H9 (cell line): ENCODE results near the gene LYPLA2. TPM values are rescaled to one million over a fixed set of nuclear protein-coding genes. Genes with fewer than 3 reads are reported as not detected.

Source experiments
- DNase-seq: peaks from one replicate; pipeline ENCODE4 v3.0.0-alpha.2; 2017
- H2AFZ ChIP-seq: one replicate; pipeline ENCODE4 v1.6.1; 2013; ENCODE audit warnings: mild to moderate bottlenecking, low read length, control low read depth, moderate library complexity
- H2AK5ac ChIP-seq: 2 replicates; pipeline ENCODE4 v1.6.1; 2013; ENCODE audit warnings: low read length, control low read depth, mixed read lengths; ENCODE audit not compliant: insufficient read length
- H2BK120ac ChIP-seq: one replicate; pipeline ENCODE4 v1.6.1; 2013; ENCODE audit warnings: low read depth, mild to moderate bottlenecking, low read length, control low read depth, inconsistent platforms; ENCODE audit not compliant: poor library complexity, severe bottlenecking
- H2BK12ac ChIP-seq: 2 replicates; pipeline ENCODE4 v1.6.1; 2013; ENCODE audit warnings: low read length, control low read depth, mixed read lengths, low read depth; ENCODE audit not compliant: insufficient read length
- H2BK15ac ChIP-seq: 2 replicates; pipeline ENCODE4 v1.6.1; 2013; ENCODE audit warnings: low read depth, low read length, control low read depth
- H2BK20ac ChIP-seq: one replicate; pipeline ENCODE4 v1.6.1; 2013; ENCODE audit warnings: low read depth, mild to moderate bottlenecking, low read length, control low read depth, inconsistent platforms; ENCODE audit not compliant: poor library complexity, severe bottlenecking
- H2BK5ac ChIP-seq: 2 replicates; pipeline ENCODE4 v1.6.1; 2013; ENCODE audit warnings: low read length, control low read depth, mixed read lengths; ENCODE audit not compliant: insufficient read length
- H3K14ac ChIP-seq: 2 replicates; pipeline ENCODE4 v1.6.1; 2013; ENCODE audit warnings: low read length, control low read depth; ENCODE audit not compliant: insufficient read depth
- H3K18ac ChIP-seq: 2 replicates; pipeline ENCODE4 v1.6.1; 2013; ENCODE audit warnings: low read depth, mild to moderate bottlenecking, mixed read lengths, low read length, control low read depth; ENCODE audit not compliant: insufficient read length
- H3K23ac ChIP-seq: 2 replicates; pipeline ENCODE4 v1.6.1; 2013; ENCODE audit warnings: low read length, control low read depth, mixed read lengths, low read depth; ENCODE audit not compliant: insufficient read length
- H3K23me2 ChIP-seq: 2 replicates; pipeline ENCODE4 v1.6.1; 2013; ENCODE audit warnings: low read depth, mild to moderate bottlenecking, mixed read lengths, low read length, control low read depth; ENCODE audit not compliant: insufficient read length, poor library complexity, severe bottlenecking
- H3K27ac ChIP-seq: 2 replicates; pipeline ENCODE4 v1.5.1; 2013; ENCODE audit warnings: low read length, control low read depth, mixed read lengths, low read depth; ENCODE audit not compliant: insufficient read length
- H3K27me3 ChIP-seq: 2 replicates; pipeline ENCODE4 v1.6.1; 2013; ENCODE audit warnings: low read length, control low read depth, inconsistent platforms; ENCODE audit not compliant: insufficient read depth
- H3K4ac ChIP-seq: 2 replicates; pipeline ENCODE4 v1.6.1; 2013; ENCODE audit warnings: low read depth, mild to moderate bottlenecking, control low read depth, inconsistent platforms, low read length, moderate library complexity
- H3K4me1 ChIP-seq: 2 replicates; pipeline ENCODE4 v1.6.1; 2013; ENCODE audit warnings: low read length, control low read depth, inconsistent platforms; ENCODE audit not compliant: insufficient read depth
- H3K4me2 ChIP-seq: 2 replicates; pipeline ENCODE4 v1.6.1; 2013; ENCODE audit warnings: low read length, control low read depth, mixed read lengths; ENCODE audit not compliant: insufficient read length, insufficient read depth
- H3K56ac ChIP-seq: 2 replicates; pipeline ENCODE4 v1.6.1; 2013; ENCODE audit warnings: low read depth, mild to moderate bottlenecking, mixed read lengths, low read length, control low read depth; ENCODE audit not compliant: insufficient read length
- H3K79me1 ChIP-seq: 2 replicates; pipeline ENCODE4 v1.6.1; 2013; ENCODE audit warnings: low read depth, mild to moderate bottlenecking, moderate library complexity, low read length, control low read depth, inconsistent platforms; ENCODE audit not compliant: insufficient read depth, poor library complexity, severe bottlenecking
- H3K79me2 ChIP-seq: 2 replicates; pipeline ENCODE4 v1.6.1; 2013; ENCODE audit warnings: low read length, control low read depth, inconsistent platforms; ENCODE audit not compliant: insufficient read depth
- H3K9ac ChIP-seq: 2 replicates; pipeline ENCODE4 v1.6.1; 2013; ENCODE audit warnings: low read length, control low read depth, mixed read lengths; ENCODE audit not compliant: insufficient read length; ENCODE audit errors: extremely low read depth
- H3K9me3 ChIP-seq: one replicate; pipeline ENCODE4 v1.6.1; 2013; ENCODE audit warnings: low read depth, low read length, inconsistent platforms; ENCODE audit not compliant: control insufficient read depth
- H3T11ph ChIP-seq: one replicate; pipeline ENCODE4 v1.6.1; 2013; ENCODE audit warnings: mild to moderate bottlenecking, low read length, control low read depth, inconsistent platforms
- H4K20me1 ChIP-seq: one replicate; pipeline ENCODE4 v1.6.1; 2013; ENCODE audit not compliant: control insufficient read depth, insufficient read length, insufficient read depth
- H4K5ac ChIP-seq: 2 replicates; pipeline ENCODE4 v1.6.1; 2013; ENCODE audit warnings: low read depth, mild to moderate bottlenecking, mixed read lengths, low read length, control low read depth; ENCODE audit not compliant: insufficient read length
- H4K8ac ChIP-seq: replicated peaks from 2 replicates; pipeline ENCODE4 v1.6.1; 2013; ENCODE audit warnings: low read length, control low read depth, mixed read lengths, low read depth; ENCODE audit not compliant: insufficient read length
- H4K91ac ChIP-seq: 2 replicates; pipeline ENCODE4 v1.6.1; 2013; ENCODE audit warnings: low read depth, mild to moderate bottlenecking, moderate library complexity, mixed read lengths, low read length, control low read depth; ENCODE audit not compliant: insufficient read length
- H3K27ac Mint-ChIP-seq, 3 experiments: 2 replicates in 2 of 3; 3 replicates in 1 of 3; pipeline ENCODE4 v1.8.0; 2020 to 2021; ENCODE audit warnings: mixed read lengths in 3 of 3, mild to moderate bottlenecking in 1 of 3, moderate library complexity in 1 of 3
- H3K27me3 Mint-ChIP-seq: 2 replicates; pipeline ENCODE4 v1.8.0; 2021; ENCODE audit warnings: low read depth, mild to moderate bottlenecking, moderate library complexity, mixed read lengths
- H3K36me3 Mint-ChIP-seq, 3 experiments: 2 replicates in 2 of 3; 3 replicates in 1 of 3; pipeline ENCODE4 v1.8.0; 2020 to 2021; ENCODE audit warnings: low read depth in 3 of 3, mixed read lengths in 3 of 3; ENCODE audit not compliant: insufficient read depth in 1 of 3
- H3K4me1 Mint-ChIP-seq, 2 experiments: 2 replicates each; pipeline ENCODE4 v1.8.0; 2020; ENCODE audit warnings: mixed read lengths in 2 of 2
- H3K4me3 Mint-ChIP-seq, 2 experiments: 2 replicates in 1 of 2; 3 replicates in 1 of 2; pipeline ENCODE4 v1.8.0; 2020 to 2021; ENCODE audit warnings: mild to moderate bottlenecking in 2 of 2, mixed read lengths in 2 of 2, moderate library complexity in 1 of 2
- H3K9me3 Mint-ChIP-seq, 2 experiments: 2 replicates in 1 of 2; 3 replicates in 1 of 2; pipeline ENCODE4 v1.8.0; 2020; ENCODE audit warnings: mild to moderate bottlenecking in 2 of 2, mixed read lengths in 2 of 2, moderate library complexity in 1 of 2
- WGBS: extraction: QIAGEN DNeasy Blood & Tissue Kit; methylation state at CpG from one replicate; pipeline ENCODE4 v1.1.7; 2013; ENCODE audit warnings: missing lambda C conversion rate, low lambda C conversion rate, mixed read lengths; ENCODE audit not compliant: insufficient read length; ENCODE audit errors: extremely low coverage; 5-methylcytosine and 5-hydroxymethylcytosine counted together
- long read RNA-seq: library from polyadenylated mRNA; unstranded; transcript quantifications from one replicate; pipeline ENCODE4 v2.0.0, GENCODE V29; 2020
- total RNA-seq: library from RNA; stranded (reverse); gene quantifications from 2 replicates; pipeline ENCODE4 v1.2.1, GENCODE V29; 2021
- TF ChIP-seq, protein P1 (sequence below): fragments of 200-600 bp; sonication (generic); conservative IDR thresholded peaks from 3 replicates; pipeline ENCODE4 v1.8.0; 2021; ENCODE audit warnings: antibody characterized with exemption, mild to moderate bottlenecking

The LYPLA2 gene
- total RNA-seq, result 118 and 125 TPM in 2 replicates
- long read RNA-seq, transcript LYPLA2-205 (10 exons, 1,810 nt), result major isoform, 749 of 910 reads
- long read RNA-seq, transcript LYPLA2-202 (8 exons, 1,072 nt), result minor isoform, 11 of 910 reads
- long read RNA-seq, partial matches to known transcripts, result 71 of 910 reads
- long read RNA-seq, other reads (novel, unspliced or antisense), result 73 of 910 reads

DNA sequence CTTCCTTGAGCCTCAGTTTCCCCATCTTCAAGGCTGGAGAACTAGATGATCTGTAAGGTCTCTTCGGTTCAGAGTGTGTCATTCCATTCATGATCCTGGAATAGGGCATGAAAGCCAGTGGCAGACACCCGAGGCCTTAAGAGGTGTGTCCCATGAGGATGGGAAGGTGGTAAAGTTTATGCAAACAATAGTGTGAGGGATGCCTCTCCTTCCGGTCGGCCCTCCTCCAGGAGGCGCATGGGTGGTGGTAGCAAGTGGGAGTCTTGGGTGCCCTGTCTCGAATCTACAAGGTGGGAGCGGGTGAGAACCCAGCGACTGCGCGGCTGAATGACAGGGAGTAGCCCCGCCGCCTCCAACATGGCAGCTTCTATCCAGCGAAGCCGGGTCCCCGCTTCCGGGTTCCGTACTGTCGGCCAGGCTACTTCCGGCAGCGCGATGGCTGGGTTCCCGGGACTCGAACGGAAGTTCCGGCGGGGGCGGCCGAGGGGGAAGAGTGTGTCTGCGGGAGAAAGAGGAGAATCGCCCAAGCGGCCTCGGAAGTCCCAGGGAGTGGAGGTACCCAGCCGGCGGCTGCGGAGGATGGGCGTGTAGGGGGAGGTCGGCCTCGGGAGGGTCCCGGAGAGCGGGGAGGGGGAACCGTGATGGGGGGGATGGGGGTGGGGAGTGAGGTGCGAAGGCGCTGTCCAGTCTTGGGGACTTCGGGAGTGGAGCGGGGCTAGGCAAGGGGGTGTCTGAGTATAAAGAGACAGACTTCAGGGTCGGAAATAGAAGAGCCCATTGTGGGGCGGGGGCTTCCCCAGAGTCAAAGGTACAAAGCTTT lies at the start of gene LYPLA2:
TSS of gene LYPLA2 (plus strand) at position 450 of the 820 bp plus-strand sequence. CDS start 1,538 bp downstream, outside the sequence.
- H4K5ac ChIP-seq, result no peak within 1 kb of the TSS
- H3K23me2 ChIP-seq, result peaks cover 16% of the 10 kb centered on the region
- TF ChIP-seq, protein P1, sequence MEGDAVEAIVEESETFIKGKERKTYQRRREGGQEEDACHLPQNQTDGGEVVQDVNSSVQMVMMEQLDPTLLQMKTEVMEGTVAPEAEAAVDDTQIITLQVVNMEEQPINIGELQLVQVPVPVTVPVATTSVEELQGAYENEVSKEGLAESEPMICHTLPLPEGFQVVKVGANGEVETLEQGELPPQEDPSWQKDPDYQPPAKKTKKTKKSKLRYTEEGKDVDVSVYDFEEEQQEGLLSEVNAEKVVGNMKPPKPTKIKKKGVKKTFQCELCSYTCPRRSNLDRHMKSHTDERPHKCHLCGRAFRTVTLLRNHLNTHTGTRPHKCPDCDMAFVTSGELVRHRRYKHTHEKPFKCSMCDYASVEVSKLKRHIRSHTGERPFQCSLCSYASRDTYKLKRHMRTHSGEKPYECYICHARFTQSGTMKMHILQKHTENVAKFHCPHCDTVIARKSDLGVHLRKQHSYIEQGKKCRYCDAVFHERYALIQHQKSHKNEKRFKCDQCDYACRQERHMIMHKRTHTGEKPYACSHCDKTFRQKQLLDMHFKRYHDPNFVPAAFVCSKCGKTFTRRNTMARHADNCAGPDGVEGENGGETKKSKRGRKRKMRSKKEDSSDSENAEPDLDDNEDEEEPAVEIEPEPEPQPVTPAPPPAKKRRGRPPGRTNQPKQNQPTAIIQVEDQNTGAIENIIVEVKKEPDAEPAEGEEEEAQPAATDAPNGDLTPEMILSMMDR, result peak; percentile 17; the same call in 1 of the 3 replicates
- no peak within 1 kb of the TSS for H2BK12ac ChIP-seq
- no peaks in the 10 kb centered on the region for H3K9me3 ChIP-seq
- no peak within 1 kb of the TSS for H3K14ac ChIP-seq
- no peak within 1 kb of the TSS for H2BK20ac ChIP-seq
- H3K4me1 Mint-ChIP-seq, result peaks cover 11 to 20% of the 10 kb centered on the region in 2 experiments
- H3K4me1 ChIP-seq, result no peaks in the 10 kb centered on the region
- H3K9me3 Mint-ChIP-seq, result no peaks in the 10 kb centered on the region
- H4K20me1 ChIP-seq, result no peaks in the 10 kb centered on the region
- no peak within 1 kb of the TSS for H2AK5ac ChIP-seq
- peaks cover 23 to 53% (median 43%) of the 10 kb centered on the region in 3 experiments for H3K36me3 Mint-ChIP-seq
- no peak within 1 kb of the TSS for H3K18ac ChIP-seq
- H4K8ac ChIP-seq, result no peak within 1 kb of the TSS
- no peak within 1 kb of the TSS for H2BK120ac ChIP-seq
- no peak within 1 kb of the TSS for H2AFZ ChIP-seq
- H3K27me3 Mint-ChIP-seq, result no peaks in the 10 kb centered on the region
- no peak within 1 kb of the TSS for H3K23ac ChIP-seq
- H3K9ac ChIP-seq, result peak within 1 kb of the TSS; percentile 11
- peak within 1 kb of the TSS; percentile 91 to 94 (median 92) for H3K27ac Mint-ChIP-seq
- H3K4ac ChIP-seq, result no peak within 1 kb of the TSS
- no CpG with 5 or more reads among the region's 47 CpGs for WGBS
- peaks cover 6% of the 10 kb centered on the region; the same call in 1 of the 2 replicates for H3K79me2 ChIP-seq
- H3K27ac ChIP-seq, result no peak within 1 kb of the TSS
- H4K91ac ChIP-seq, result no peak within 1 kb of the TSS
- H3K27me3 ChIP-seq, result no peaks in the 10 kb centered on the region
- H3T11ph ChIP-seq, result no peak within 1 kb of the TSS
- H2BK15ac ChIP-seq, result no peak within 1 kb of the TSS
- DNase-seq, result peak; percentile 94
- peak within 1 kb of the TSS; percentile 98 to 99 for H3K4me3 Mint-ChIP-seq
- H3K79me1 ChIP-seq, result peaks cover 8% of the 10 kb centered on the region
- H3K4me2 ChIP-seq, result peak within 1 kb of the TSS; percentile 96
- H2BK5ac ChIP-seq, result no peak within 1 kb of the TSS
- H3K56ac ChIP-seq, result no peak within 1 kb of the TSS
